Transverse colon (tissue), 4 donors: ENCODE measurements around the gene MYH9.

Source experiments
- CTCF ChIP-seq, 5 experiments: fragments of 200-600 bp in 3 of 5; fragments of 450-650 bp in 2 of 5; sonication (generic) in 3 of 5; IDR thresholded peaks; 1 replicate in 2 of 5; 2 replicates in 3 of 5; pipeline ENCODE4 v1.5.1; 2016 to 2017; ENCODE audit warnings: antibody characterized with exemption in 5 of 5, inconsistent platforms in 3 of 5, mild to moderate bottlenecking in 2 of 5, moderate library complexity in 1 of 5
- POLR2A ChIP-seq: fragments of 450-650 bp; IDR thresholded peaks from one replicate; pipeline ENCODE4 v1.6.1; 2016; ENCODE audit warnings: antibody characterized with exemption, mild to moderate bottlenecking, moderate library complexity
- POLR2AphosphoS5 ChIP-seq, 3 donors: sonication (generic); formaldehyde crosslinking; IDR thresholded peaks; one replicate each; pipeline ENCODE4 v1.6.1; 2016; ENCODE audit warnings: antibody characterized with exemption in 3 of 3

GRCh38 chr22:36409911-36410756, 22.4 kb upstream of the MYH9 start:
- peak in 4 of 5 experiments; percentile 9 to 85 (median 53) for TF ChIP-seq CTCF (IDR thresholded peaks at IDR 0.05)
- TF ChIP-seq POLR2A = peak; percentile 86
- peak; percentile 76 to 92 (median 86) for TF ChIP-seq POLR2AphosphoS5 (IDR thresholded peaks at IDR 0.05)
